ENCODE results near the gene CTNND2.
"Not testable (repeated sequence)": the region's sequence is repeated elsewhere in the genome, so short reads cannot be mapped to it uniquely, and the experiment has no call there.

The CTNND2 gene

DNA sequence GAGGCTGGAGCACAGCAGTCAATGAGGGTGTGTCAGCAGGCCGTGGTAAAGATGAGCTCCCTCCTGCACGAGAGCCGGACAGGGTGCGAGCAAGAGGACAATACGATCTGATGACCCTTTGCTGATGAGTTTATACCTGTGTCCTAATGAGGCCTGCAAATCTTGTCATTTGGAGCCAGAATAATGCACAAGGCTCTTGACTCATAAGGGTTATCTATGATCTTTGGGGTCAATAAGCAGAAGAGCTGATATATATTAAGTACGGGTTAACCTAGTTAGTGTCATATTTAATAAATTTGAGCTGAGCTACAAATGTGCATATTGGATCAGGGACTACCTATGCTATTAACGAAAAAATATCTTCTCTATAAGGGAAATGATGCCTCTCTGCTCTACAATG is 46.9 kb downstream of the CTNND2 start:
- DNase-seq (ENCODE audit: low read depth): no peak

DNA sequence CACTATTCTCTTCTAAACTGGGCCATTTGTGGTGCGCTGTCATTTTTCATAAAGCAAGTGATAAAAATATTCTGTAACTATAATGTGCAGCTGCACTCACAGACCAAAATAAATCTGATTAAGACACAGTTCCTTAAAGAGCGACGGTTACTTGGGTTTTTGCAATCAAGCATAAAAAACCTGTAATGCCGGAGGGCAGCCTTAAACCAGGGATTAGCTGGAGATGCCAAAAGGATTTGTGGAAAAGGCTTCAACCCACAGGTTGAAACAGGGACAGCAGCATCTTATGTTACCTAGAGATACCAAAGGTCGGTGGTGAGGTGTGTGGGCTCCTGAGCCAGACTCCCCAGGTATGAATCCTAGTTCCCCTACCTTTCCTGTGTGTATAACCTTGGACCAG is 49.3 kb downstream of the CTNND2 start:
- DNase-seq (ENCODE audit: low read depth): no peak

DNA sequence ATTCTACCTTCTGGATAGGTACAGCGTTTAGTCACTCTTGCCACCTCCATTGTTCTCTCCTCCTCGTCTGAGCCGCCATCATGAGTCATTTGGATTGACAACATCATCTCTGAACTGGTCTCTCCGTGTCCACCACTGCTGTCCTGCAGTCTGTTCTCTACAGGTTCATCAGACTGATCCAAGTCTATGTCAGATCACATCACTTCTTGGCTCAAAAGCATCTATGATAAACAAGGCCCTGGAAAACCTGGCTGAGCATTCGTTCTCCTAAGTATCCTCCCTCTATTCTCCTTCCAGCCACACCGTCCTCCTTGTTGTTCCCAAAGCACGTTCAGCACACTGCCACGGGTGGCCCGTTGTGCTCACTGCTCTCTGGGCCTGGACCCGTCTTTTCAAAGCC is 50.5 kb downstream of the CTNND2 start:
- no peak for DNase-seq (ENCODE audit: low read depth)

DNA sequence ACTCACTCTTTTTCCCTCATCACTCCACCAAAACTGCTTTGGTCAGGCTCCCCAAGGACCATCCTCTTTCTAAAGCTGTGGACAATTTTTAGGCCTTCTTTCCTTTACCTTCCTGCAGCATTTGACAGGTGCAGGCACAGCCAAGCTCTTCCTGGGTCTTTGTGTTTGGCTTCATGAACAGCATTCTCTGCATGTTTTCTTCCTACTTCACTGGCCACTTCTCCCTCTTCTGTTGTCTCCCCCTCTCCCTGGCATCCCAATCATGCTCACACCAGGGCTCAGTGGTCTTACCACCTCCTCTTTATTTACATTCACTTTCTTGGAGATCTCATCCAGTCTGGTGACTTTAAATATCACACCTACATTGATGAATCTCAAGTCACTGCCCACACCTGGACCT is 51.1 kb downstream of the CTNND2 start:
- no peak for DNase-seq (ENCODE audit: low read depth)

DNA sequence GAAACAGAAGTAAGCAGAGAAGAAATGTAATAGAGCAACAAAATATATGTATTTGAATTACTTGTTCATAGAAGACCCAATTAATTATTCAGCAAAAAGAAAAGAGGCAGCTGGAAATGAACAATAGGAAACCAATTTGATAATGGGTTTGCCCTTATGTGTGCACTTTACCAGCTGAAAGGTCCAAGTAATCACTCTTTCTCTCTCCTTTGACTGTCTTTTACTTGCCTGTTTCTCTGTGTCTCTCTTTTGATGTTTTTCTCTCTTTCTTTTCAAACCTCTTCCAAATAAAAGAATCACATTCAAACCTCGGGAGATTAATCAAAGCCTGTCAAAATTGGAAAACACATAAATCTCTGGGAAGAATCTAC is 51.5 kb downstream of the CTNND2 start:
- no peak for DNase-seq (ENCODE audit: low read depth)

DNA sequence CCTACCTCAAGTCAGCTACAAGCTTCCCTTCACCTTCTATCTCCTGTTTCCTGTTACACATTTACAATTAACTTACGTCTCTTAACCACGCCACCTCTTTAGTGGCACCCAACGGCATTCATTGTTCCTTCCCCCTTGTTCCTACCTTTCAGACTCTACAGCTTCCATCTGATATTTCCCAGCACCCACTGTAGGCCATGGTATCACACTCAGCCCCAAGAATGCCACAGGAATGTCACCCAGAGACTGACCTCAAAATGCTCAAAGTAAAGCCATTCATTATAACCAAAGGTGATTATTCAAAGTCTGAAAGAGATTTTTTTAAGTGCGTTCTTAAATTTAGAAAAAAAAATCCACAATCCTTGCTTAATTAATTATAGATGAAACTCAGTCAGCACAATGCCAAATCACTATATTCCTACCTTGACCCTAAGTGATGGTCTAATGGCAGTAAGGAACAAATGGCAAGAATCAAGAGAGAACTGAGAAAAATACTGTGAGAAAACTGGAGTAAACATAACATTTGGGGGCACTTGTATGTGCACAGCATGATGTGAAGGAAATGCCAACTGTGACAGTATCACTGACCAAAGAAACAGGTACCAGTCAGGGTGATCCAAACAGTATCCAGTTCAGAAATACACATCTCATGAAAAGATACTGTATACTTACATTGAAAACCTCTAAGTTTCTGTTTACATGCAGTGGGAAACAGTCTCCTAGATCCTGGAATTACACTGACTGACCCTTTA is 52.1 kb downstream of the CTNND2 start:
- DNase-seq (ENCODE audit: low read depth): no peak

DNA sequence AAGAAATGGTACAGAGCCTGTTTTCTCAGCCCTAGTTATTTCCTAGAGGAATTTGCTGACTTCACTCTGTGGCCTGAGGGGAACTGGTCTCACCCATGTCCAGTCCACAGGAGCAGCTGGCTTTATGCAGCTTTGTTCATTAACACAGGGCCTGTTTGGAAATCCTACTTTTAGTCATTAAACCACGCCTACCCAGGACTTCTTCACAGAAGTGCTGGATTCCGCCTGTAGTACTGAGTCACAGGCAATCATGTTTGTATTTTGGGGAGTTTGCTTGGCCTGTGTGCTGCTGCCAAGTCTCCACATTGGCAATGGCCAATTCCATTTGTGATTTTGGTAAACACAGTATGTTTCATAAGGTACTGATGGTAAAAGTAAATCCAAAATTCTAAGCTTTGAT is 52.8 kb downstream of the CTNND2 start:
- no peak for DNase-seq (ENCODE audit: low read depth)

DNA sequence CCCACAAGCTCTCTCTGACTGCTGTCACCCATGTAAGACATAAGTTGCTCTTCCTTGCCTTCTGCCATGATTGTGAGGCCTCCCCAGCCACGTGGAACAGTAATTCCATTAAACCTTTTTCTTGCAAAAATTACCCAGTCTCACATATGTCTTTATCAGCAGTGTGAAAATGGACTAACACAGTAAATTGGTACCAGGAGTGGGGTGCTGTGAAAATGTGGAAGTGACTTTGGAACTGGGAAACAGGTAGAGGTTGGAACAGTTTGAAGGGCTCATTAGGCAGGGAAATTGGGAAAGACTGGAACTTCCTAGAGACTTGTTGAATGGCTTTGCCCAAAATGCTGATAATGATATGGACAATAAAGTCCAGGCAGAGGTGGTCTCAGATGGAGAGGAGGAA is 75.7 kb downstream of the CTNND2 start:
- not testable (repeated sequence) for DNase-seq (ENCODE audit: low read depth)

DNA sequence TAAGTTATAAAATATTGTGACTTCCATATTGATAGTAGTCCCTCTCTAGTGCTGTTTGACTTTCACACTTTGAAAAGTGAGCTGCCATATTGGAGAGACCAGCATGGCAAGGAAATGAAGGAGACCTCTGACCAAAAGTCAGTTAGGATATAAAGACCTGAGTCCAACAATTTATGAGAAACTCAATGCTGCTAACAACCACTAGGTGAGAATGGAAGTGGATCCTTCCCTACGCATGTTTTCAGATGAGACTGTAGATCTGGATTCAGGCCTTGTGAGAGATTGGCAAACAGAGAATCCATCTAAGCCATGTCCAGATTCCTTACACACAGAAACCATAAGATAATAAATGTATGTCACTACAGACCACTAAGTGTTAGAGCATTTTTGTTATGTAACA is 81.6 kb downstream of the CTNND2 start:
- no peak for DNase-seq (ENCODE audit: low read depth)

DNA sequence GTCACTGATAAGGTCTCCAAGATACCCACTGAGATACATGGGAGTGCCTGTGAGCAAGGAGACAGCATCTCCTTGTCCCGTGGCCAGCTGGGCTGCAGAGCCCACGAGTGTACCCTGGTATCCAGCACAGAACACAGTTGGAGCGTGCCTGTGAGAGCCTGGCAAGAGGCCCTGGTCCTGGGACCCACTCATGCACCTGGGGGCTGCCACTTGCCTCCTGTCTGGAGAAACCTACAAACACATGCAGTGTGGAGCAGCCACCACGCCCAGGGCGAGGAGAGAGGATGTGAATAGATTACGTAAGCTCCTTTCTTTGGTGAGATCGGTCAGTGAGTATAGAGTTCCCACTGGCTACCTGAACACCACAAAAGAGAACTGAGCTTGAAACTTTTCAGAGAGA is 88.3 kb downstream of the CTNND2 start:
- DNase-seq (ENCODE audit: low read depth): no peak

DNA sequence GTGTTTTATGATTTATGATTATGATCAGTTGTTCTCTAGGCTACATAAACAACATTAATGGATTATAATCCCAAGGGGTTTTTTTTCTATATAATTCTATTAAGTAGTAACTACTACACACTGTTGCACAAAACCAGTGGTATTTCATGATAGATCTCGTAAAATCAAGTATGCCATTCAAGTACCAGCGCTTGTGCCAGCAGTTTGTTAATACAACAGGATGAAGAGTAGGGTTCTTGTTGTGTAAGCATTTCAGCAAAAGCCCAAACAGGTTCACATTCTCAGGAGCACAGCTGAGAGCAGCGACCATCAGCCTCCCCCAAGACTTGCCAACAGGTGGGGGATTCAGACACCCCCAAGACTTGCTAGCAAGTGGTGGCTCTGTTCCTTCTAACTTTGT is 88.8 kb downstream of the CTNND2 start:
- no peak for DNase-seq (ENCODE audit: low read depth)

DNA sequence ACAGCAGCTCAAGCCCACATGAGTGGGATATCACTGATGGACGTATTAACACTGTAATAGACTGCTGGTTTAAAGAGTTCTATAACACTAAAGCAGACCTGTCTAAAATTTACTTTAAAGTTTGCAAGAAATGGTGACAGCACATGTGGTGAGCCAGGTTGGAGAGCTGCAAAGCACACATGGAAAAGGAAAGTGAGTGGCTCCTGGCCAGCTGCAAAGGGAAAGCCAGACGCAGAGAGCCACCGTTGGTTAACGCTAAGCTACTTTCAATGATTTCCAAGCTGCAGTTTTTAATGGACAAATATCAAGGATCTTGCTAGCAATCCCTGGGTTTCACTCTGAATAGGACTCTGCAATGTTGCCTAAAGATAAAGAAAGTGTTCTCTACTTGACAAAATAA is 89.9 kb downstream of the CTNND2 start:
- no peak for DNase-seq (ENCODE audit: low read depth)

DNA sequence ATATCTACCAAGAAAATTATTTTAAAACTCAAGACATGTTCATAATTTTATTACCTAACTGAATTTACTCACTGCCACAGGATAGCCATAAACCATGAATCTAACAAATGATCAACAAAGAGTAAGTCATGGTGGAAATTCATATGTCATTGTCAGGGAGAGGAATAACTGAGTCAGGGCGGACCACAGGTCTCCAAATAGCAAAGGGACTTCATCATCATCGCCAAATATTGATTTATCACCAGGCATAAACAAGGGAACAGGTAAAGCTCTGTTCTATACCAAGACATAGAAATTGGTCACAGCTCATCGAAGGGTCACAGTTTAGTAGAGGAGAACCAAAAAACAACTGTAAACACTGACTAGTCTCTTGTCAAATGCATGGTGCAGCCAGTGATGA is 94.8 kb downstream of the CTNND2 start:
- no peak for DNase-seq (ENCODE audit: low read depth)

DNA sequence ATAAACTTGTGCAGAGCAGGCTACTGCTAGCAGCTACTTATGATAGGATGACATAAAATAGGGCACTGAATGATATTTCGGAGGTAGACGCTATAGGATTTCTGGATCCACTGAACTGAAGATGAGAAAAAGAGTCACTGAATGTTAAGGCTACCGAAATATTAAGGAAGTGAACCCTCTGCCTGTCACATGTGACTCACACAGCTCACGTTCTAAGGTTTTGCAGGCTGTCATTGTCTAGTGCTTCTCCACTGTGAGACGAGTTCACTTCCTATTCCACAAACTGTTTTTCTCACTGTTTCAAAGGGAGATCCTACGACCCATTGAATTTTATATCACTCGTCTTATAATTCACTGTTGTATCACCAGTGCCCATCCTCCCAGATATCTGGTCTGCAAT is 100.8 kb downstream of the CTNND2 start:
- no peak for DNase-seq (ENCODE audit: low read depth)

DNA sequence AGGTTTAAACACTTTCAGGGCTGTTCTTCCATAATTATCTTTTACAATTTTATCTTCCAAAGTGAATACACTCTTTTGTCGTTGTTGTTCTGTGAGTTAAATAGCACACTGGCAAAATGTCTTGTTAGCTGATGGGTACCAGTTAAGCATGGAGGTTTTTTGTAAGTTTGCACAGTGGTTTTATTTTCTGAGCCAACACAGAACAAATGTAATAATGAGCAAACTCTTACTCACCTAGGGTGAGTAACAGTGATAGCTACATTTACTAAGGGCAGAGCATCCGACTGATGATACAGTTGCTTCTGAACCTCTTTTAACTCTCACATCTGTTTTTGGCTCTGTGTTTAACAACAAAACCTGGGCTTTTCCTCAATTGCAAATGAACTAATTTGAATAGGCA is 103.2 kb downstream of the CTNND2 start:
- no peak for DNase-seq (ENCODE audit: low read depth)

DNA sequence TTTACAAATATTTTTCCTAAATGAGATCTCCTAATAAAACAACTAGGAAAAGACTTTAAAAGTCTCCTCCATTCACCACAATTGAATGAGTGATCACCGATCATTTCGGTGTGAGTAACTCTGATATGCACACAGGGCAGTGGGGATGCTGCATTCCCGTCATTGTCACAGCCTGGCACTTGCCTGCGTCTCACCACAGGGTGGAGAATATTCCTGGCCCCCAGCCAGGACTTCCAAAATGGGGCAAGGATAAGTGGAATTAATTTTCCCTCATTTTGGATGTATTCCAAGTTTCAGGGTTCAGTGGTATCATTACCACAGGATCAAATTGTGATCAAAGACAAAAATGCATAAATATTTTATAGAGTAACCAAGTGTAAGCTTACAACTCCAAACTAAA is 107.1 kb downstream of the CTNND2 start:
- no peak for DNase-seq (ENCODE audit: low read depth)

DNA sequence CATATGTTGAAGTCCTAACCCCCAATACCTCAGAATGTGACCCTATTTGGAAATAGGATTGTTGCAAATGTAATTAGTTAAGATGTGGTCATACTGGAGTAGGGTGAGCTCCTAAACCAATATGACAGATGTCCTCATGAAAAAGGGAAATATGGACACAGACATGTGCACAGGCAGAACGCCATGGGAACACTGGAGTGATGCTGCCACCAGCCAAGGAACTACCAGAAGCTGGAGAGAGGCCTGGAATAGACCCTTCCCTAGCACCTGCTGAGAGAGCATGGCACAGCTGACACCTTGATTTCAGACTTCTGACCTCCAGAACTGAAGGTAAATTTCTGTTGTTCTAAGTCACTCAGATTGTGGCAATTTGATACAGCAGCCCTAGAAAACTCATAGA is 110.8 kb downstream of the CTNND2 start:
- DNase-seq (ENCODE audit: low read depth): no peak

DNA sequence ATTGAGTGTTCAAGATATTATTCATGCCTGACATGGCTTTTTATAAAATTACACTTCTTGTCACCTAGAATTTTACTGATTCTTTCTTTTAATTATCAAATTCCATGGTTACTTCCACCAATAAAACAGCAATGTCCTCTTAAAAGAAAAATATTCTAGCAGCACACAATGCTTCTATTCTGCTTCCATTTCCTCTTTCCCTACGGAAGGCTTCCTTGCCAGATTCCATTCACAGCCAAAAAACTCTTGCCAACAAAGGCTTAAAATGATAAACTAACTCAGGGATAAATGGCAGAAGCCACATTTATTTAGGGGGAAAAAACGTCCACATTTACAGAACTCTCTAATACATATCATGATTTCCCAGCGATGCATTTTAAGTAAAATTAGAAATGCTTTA is 111.6 kb downstream of the CTNND2 start:
- DNase-seq (ENCODE audit: low read depth): no peak

DNA sequence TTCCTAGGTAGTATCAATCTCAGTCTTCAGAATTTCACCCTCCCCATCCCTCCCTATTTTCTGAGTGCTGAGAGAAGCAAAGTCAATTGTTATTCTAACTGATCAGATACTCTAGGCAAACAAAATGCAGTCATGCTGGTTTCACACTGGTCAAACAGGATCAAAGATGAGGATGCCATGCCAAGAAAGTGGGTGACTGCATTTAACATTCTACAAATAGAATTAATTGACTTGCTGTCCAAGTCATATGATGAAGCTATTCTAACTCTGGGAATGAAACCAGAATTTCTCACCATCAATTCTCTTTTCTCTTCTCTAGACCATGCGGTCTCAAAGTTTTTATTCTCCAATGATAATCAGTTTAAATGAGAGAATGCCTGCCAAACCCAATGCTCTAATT is 112.5 kb downstream of the CTNND2 start:
- DNase-seq (ENCODE audit: low read depth): no peak

DNA sequence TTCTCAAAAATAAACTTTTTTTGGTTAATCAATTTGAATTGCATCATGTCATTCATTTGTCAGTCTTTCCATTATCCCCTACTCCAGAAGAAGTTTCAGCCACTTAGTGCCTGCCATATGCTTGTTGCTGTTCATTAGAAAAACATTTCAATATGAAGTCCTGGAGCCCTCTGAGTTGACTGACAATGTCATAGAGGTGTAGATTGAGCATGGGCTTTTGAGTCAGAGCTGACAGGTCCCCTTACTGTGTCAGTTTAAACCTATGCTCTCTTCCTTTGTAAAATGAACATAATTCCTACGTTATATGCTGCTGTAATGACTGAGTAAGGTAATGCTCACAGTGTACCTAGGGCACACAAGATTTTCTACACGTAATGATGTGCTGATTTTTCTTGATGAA is 114.0 kb downstream of the CTNND2 start:
- DNase-seq (ENCODE audit: low read depth): no peak

DNA sequence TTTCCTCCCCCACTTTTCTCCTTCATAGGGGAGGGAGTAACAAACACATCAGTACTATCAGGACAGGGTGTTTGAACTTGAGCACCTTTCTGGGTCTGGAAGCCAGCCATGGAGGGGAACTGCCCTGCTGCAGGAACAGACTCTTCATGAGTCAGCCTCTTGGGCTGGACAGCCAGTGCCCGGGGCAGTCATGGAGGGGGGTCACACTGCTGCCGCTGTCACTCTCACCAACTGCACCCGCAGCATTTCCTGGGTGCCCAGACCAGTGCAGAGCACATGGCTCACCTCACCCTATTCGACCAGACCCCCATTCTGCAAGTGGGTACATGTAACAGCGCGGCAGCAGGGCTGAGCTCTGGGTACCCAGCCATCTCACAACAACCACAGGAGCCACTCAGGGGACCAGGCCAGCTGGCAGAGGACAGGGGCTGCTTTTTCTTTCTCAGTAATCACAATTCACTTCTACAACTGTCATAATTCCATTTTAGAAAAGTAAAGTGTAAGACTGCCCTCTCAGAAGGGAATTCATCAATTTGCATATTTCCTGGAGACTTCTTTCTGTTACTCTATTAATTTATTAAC is 118.4 kb downstream of the CTNND2 start:
- no peak for DNase-seq (ENCODE audit: low read depth)

DNA sequence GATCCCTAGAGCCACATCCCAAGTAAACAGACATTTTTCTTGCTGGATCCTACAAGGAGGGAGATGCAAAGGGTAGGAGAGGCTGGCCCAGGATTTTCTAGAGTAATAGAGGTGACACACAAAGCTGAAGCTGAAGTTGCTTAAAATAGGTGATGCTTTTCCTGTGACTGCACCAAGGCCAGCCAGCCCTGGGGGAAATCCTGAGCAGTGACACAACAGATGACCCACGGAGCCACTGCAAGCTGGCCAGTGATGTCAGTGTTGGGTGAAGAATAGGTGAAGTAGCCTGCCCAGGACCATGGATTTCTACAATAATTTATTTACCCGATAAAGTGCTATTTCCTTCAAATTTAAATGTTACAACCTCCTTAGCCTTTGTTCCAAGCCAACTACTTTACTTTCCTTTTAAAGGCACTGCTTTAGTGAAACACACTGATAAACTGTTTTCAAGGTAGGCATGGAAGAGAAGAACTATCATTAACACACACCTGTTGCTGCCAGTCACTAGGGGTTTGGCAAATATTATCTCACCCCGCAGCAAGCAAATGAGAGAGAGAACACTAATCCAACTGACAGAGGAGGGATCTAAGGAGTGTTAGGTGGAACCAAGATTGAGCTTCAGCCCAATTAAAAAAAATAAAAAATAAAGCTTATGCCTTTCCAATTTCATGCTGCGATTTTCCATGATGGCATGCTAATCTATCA is 123.5 kb downstream of the CTNND2 start:
- DNase-seq (ENCODE audit: low read depth): no peak

DNA sequence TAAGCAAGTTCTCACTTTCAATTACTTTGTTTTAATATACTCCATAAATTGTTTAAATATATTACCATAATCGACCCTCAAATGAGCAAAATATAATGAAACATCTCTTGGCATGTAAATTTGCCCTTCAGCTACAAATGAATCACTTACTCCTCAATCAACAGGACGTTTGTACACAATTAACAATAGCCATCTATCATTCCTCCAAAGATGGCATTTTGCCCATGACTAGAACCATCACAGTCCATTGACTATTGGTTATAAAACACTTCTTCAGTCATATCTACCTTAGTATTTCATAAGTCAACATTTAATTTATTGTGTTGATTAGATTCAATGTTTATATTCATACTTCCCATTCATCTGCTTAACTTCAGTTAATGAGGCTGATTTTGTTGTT is 127.2 kb downstream of the CTNND2 start:
- no peak for DNase-seq (ENCODE audit: low read depth)

DNA sequence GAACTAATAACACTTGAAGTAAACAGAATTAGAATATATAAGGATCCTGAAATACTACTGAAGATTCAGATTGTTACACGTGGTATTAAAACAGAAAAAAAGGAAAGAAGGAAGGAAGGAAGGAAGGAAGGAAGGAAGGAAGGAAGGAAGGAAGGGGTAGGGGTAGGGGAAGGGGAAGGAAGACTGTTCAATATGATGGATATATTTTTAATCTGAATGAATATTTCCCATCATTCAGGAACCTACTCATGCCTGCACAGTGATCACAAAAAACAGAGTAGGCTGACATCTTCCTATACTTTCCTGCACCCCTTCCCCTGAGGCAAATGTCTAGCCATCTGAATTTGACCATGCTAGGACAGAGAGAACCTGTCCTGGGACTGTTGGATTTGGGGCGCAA is 133.9 kb downstream of the CTNND2 start:
- DNase-seq (ENCODE audit: low read depth): no peak

Data from activated T-cell treated with anti-CD3 and anti-CD28 coated beads for 48 hours (primary cell).